Kidney tubule cell (primary cell): ENCODE results near the gene ME3.

Experiments used
- DNase-seq: peaks from one replicate; pipeline ENCODE4 v3.0.0-alpha.2; 2018; ENCODE audit warnings: low spot score

ME3 gene

GRCh38 chr11:86487671-86488070 is 184.7 kb downstream of the ME3 start:
- no peak for DNase-seq

- peak; percentile 10 for DNase-seq
Observed at GRCh38 chr11:86486261-86487030, 186.0 kb downstream of the ME3 start.

- DNase-seq: no peak
Observed at GRCh38 chr11:86484795-86485166, 187.6 kb downstream of the ME3 start.

GRCh38 chr11:86483940-86484794 is 188.2 kb downstream of the ME3 start:
- peak; percentile 94 for DNase-seq

GRCh38 chr11:86483610-86483939 is 188.8 kb downstream of the ME3 start:
- no peak for DNase-seq

- DNase-seq: no peak
Observed at GRCh38 chr11:86482692-86483091, 189.7 kb downstream of the ME3 start.

GRCh38 chr11:86481399-86481798 is 191.0 kb downstream of the ME3 start:
- DNase-seq: no peak

- no peak for DNase-seq
Observed at GRCh38 chr11:86478348-86478747, 194.1 kb downstream of the ME3 start.

- peak; percentile 80 for DNase-seq
Observed at GRCh38 chr11:86477495-86478155, 194.8 kb downstream of the ME3 start.

- DNase-seq: no peak
Observed at GRCh38 chr11:86476109-86476861, 196.1 kb downstream of the ME3 start.

GRCh38 chr11:86475027-86475426 is 197.4 kb downstream of the ME3 start:
- no peak for DNase-seq

GRCh38 chr11:86473991-86474833 is 198.2 kb downstream of the ME3 start:
- peak; percentile 81 for DNase-seq

GRCh38 chr11:86469491-86470388 is 202.7 kb downstream of the ME3 start:
- DNase-seq: peak; percentile 21

GRCh38 chr11:86468169-86468568 is 204.2 kb downstream of the ME3 start:
- DNase-seq: no peak

GRCh38 chr11:86464509-86465221 is 207.8 kb downstream of the ME3 start:
- peak; percentile 71 for DNase-seq

GRCh38 chr11:86463955-86464354 is 208.5 kb downstream of the ME3 start:
- DNase-seq: no peak

- peak; percentile 38 for DNase-seq
Observed at GRCh38 chr11:86463120-86463519, 209.3 kb downstream of the ME3 start.

- no peak for DNase-seq
Observed at GRCh38 chr11:86461892-86462291, 210.5 kb downstream of the ME3 start.
